GM19395 (cell line): ENCODE data around the gene ACSM6.

ENCODE experiments used
- ATAC-seq: cut with Tn5 transposase; IDR thresholded peaks from one replicate; pipeline ENCODE4 v1.9.1; 2021; ENCODE audit warnings: mild to moderate bottlenecking, moderate library complexity; ENCODE audit not compliant: unreplicated experiment

Gene ACSM6

GRCh38 chr10:95265572-95265971, 71.5 kb downstream of the ACSM6 start:
- no peak for ATAC-seq

- peak; percentile 80 for ATAC-seq
Observed at GRCh38 chr10:95266674-95267095, 72.6 kb downstream of the ACSM6 start.

- no peak for ATAC-seq
Observed at GRCh38 chr10:95267251-95267650, 73.2 kb downstream of the ACSM6 start.

- ATAC-seq, result no peak
Observed at GRCh38 chr10:95268438-95268837, 74.4 kb downstream of the ACSM6 start.

DNA sequence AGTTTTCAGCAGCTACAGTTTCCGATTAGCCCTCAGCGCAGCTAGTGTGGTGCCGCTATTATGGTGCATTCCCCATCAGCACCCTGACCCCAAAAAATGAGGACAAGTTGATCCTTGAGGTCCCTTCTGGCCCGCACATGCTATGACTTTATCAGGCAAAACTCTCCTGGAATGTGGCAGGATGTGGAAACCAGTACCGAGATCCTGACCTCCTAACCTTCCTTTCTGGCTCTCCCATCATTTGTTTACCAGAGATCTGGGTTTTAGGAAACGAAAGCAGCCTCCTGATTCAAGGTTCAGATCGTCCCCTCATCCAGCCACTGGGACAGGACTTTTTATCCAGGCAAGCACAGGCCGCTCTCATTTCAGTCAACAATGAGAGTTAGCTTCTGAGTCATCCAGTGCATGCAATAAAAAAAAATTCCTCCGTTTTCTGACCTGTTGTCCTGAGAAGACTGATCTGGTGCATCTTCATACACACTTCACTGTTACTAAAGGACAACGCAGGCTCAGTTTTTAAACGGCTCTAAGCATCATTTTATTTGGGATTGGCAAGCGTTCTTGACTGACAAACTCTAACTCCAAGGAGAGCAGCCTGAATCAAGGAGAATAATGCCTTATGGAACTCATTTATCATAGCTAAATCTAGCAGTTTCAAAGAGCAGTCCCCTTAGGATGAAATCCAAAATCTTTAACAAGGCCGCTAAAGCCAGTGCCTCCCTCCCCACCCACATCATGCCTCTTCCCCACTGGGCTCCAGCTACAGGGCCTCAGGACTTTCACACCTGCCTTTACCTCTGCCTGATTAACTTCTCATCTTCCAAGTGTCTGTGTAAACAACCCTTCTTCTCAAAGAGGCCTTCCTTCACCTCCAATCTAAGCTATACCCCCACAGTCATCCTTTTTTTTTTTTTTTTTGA, 79.6 kb downstream of the ACSM6 start:
- ATAC-seq, result no peak

DNA sequence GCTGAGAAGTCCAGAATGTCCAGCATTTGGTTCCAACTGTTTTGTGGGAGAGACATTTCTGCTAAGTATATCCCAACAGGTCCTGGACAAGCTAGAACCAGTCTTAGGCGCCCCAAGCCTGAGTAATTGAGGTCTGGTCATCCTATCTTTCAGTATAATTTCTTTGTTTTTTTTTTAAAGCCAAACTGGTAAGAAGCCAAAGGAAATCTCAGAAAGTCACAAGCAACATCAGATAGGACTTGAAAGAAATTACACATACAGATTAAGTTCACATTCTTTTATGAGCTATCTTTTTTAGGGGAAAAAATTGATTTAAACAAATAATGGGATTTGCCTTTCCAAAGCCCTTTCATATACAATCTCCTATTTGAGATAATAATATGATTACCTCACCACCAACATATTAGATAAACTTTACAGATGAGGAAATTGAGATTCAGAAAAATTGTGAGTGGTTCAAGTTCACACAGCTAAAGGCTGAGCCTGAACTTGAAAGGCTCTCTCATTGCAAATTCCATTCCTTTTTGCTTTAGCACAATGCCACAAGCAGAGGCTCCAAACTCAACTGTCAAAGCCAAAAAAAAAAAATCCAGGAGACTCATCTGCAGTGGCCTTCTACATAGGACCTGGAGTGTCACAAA, 81.8 kb downstream of the ACSM6 start:
- no peak for ATAC-seq

GRCh38 chr10:95276367-95277200, 82.5 kb downstream of the ACSM6 start:
- no peak for ATAC-seq

DNA sequence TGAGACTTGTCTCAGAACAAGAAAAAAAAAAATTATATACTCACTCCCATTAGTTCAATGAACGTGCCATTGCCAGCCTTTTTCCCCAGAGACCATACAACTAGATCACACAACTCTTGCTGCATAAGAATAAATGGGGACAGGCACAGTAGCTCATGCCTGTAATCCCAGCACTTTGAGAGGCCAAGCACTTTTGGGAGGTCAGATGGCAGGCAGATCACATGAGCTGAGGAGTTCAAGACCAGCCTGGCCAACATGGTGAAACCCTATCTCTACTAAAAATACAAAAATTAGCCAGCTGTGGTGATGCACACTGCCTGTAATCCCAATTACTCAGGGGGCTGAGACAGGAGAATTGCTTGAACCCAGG, 83.1 kb downstream of the ACSM6 start:
- no peak for ATAC-seq

GRCh38 chr10:95277614-95278013, 83.6 kb downstream of the ACSM6 start:
- ATAC-seq, result no peak
